ENCODE measurements around the gene TMF1.

- TF ChIP-seq CTCF (conservative IDR thresholded peaks at IDR 0.05; ENCODE audit: low read depth, low read length): no peak
- TF ChIP-seq EZH2 (IDR thresholded peaks at IDR 0.05; ENCODE audit: borderline replicate concordance, low read depth, low read length, poor library complexity, severe bottlenecking): no peak
These were observed 30.7 kb upstream of the TMF1 start for GRCh38 chr3:69082805-69083204.

All from A673 (cell line).